Activated T-cell treated with anti-CD3 and anti-CD28 coated beads for 48 hours (primary cell): ENCODE data around the gene CPED1.
"Not testable (repeated sequence)": the region's sequence is repeated elsewhere in the genome, so short reads cannot be mapped to it uniquely, and the experiment has no call there.

Source experiments
- DNase-seq: peaks from one replicate; pipeline ENCODE4 v3.0.0-alpha.2; 2020; ENCODE audit warnings: low read depth

The CPED1 gene

DNA sequence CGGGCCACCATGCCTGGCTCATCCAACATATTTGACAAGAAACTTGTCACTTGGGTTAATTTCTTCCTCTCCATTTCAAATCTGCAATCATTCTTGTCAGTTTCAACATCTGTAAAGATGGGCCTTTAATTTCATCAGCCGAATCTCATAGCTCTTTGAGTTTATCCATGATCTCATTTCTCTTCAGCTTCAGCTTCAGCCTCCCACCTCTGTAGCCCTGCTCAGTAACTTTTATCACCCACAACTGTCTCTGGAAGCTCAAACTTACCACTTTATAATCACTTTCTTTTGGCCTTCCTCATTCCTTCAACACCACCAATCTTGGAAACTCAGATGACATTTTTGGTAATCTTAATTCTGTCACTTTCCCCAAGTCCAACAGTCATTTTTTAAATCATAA lies 83.2 kb downstream of the CPED1 start:
- DNase-seq: no peak

DNA sequence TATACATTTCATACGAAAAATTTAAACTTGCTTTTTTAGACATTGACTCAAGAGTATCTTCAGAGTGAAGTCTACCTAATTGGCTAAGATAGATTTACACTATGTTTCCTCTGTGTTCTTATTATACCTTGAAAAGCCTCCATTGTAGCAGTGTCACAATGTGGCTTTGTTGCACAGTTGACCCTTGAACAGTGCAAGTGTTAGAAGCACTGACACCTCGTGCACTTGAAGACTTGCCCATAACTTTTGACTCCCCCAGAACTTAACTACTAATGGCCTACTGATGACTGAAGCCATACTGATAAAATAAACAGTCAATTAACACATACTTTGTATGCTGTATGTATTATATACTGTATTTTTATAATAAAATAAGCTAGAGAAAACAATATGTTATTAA lies 84.3 kb downstream of the CPED1 start:
- DNase-seq: no peak

DNA sequence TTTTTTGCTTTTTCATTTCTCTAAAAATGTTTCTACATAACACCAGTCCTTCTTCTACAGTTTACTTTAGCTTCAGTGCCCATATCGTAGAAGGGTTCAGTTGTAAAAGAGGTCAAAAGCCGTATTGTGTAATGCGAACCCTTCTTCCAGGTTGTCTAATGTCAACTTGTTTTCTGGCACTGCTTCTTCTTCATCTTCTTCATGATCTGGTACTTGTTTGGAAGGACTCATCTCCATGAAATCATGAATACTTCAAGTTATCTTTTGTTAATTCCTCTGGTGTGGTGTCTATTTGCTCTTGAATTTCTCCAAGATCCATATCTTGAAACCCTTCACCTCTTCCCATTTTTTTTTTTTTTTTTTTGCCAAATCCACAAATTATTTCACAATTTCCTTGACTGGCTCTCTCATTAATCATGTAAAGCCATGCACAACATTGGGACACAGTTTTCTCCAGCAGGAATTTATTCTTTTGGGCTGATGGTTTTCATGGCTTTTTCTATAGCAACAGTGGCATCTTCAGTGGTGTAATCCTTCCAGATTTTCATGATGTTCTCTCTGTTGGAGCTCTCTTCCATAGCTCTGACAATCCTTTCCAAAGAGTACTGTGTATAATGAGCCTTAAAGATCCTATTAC lies 85.1 kb downstream of the CPED1 start:
- DNase-seq: no peak

DNA sequence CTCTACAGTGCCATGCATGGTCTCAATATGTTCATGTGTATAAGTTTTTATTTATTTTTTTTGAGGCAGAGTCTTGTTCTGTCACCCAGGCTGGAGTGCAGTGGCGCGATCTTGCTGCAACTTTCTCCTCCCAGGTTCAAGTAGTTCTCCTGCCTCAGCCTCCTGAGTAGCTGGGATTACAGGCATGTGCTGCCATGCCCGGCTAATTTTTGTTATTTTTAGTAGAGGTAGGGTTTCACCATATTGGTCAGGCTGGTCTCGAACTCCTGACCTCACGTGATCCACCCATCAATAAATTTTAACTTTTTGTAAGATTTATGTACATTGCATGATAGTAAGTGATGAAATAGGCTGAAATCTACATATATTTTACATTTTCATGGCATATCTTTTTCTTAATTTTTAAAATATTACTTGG lies 86.9 kb downstream of the CPED1 start:
- not testable (repeated sequence) for DNase-seq

DNA sequence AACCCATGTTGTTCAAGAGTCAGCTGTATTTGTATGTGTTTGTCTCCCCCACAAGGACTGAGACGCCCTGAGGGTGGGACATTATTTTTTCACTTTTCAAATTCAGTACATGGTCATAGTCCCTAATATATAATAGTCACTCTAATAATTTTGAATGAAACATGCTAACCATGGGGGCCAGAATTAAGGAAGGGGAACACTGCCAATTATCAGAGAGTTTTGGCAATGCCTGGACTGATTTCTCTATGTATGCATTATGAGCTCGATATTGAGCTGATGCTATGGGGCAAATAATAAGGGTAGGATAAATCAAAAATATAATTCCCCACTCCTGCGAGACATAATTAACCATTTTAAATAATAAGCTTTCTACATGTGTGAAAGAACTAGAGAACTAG lies 87.4 kb downstream of the CPED1 start:
- DNase-seq: no peak

DNA sequence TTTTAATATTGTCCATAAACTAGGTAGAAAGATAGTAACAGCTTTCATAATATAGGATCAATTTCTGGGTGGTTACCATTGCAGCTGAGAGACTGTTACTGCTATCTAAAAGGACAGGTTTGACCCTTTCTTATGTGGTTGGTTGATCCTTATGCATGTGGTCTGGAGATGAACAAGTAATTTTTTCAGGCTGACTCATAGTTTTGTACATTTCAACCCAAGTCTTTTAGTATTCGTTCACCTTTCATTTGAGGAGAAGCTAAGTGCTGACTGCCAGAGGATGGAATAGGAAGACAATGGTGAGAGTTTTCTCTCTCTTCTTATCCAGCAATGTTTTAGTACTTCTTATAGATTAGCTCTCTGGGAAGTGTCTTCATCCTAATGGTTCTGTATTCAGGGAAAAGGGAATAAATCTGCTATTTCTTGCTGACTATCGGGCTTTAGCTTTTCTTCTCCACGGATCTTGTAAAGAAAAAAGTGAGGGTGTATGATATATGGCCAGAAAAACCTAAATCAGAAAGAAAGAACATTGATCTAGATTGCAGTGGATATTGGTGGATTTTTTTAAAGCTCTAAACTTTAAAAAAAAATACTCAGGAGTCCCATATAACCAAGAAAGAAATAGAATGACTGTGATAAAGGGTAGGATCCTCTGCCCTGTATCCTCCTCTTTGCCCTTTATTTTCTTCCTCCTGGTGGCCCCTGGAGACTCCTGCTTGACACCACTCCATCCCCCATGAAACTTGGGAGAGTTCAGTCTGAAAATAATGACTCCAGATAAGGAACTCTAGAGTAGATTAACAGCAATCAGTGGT lies 88.0 kb downstream of the CPED1 start:
- no peak for DNase-seq

DNA sequence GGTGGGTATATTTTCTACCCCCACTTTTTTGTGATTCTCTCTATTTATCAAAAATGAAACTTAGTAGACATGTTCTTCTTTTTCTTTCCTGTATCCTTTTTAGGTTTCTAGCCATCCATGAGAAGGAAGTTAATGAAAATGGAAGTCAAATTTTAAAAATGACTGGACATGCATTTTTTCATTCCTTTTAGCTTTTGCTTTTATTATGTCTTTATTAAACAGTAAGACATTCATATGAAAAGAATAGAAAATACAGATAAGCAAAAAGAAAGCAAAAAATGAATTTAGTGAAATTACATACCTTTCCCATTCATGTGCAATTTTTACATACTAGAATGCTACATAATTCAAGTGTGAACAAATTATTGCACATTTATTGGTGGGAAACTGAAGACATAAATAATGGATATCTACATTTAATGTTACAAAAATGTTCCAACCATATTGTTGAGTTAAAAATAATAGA lies 88.7 kb downstream of the CPED1 start:
- DNase-seq: no peak

DNA sequence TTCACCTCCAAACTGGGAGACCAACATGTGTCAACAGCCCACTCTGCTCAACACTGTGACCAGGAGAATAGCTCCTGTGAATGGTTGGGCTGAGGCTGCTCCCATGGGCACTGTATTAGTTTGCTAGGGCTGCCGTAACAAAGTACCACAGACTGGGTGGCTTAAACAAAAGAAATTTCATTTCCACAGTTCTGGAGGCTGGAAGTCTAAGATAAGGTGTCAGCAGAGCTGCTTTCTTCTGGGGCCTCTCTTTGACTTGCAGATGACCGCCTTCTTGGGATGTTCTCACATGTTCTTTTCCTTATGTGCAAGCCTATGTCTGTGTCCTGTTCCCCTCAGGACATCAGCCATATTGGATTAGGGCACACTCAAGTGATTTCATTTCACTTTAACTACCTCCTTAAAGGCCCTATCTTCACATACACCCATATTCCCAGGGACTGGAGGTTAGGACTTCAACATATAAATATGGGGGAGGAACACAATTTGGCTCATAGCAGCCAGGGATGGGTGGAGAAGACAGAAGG lies 90.3 kb downstream of the CPED1 start:
- DNase-seq: no peak

DNA sequence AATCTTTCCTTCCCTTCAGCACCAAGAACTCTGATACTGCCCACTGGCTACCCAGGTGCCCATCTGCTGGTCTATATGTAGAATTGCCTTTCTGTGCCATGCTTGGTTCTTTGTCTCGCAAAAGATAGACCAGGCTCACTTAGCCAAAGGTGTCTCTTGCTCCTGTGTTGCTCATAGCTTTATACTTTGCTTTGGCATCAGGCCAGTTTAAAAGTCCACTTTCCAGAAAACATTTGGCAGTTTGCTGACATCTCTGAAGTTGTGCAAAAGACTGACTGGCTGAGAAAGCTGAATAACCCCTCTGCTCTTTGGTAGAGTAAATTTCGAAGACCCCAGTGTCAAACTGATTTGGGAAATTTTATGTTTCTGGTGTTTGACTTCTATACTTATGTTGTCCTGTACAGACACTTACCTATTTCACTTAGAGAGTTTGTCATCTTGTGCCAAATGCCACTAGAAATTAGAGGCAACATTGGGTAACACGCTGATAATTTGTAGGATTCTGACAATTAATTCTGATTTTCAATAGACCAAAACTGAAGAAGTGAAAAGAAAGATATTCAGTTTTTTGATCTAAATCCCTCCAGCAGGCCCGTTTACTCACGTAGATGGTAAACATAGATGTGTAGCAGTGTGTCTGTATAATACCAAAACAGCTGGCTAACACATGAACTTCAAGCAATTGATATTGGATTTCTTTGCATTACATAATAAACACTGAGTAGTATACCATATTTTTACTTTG lies 91.1 kb downstream of the CPED1 start:
- DNase-seq: no peak

DNA sequence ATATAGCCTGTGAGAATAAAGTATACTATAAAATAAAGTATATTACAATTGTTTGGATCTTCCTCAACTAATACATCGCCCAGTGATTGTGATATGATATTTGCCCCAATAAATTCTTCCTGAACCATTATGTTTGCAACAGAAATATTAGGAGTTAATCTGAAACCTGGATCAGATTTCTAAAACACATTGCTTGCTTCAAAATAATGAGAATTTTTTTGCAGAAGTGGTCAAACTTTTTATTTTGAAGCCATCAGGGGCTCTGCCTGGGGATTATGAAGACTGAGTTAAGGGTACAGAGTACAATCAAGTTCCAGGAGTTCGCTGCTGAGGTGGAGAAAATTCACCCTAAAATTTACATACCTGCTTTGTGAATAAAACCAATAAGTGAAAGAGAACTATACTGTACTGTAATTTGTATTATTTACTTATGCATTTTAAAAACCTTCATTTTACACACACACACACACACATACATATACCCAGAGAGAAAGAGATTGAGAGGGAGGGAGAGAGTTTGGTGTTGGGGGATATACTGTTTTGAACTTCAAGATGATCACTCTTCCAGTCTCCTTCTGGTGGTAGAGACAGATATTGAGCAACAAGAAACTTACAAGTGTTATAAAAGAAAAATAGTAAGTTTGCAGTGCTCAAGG lies 91.9 kb downstream of the CPED1 start:
- no peak for DNase-seq

DNA sequence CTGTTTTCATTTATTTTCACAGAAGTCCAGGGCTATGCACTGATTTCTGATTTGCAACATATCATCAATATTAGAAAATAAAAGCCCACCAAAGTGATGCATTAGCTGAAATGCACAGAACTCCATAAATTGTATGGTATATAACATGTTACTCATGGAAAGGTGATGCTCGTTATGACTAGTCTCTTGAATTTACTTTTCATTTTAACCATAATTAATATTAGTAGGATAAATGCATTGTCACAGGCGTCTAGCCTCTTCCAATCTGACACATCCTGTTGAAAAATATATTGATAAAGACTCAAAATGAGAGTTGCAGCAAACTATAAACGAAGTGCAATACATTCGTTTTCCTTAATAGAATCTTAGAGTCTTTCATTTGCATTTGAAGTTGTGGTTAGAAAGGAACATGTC lies 92.4 kb downstream of the CPED1 start:
- no peak for DNase-seq

DNA sequence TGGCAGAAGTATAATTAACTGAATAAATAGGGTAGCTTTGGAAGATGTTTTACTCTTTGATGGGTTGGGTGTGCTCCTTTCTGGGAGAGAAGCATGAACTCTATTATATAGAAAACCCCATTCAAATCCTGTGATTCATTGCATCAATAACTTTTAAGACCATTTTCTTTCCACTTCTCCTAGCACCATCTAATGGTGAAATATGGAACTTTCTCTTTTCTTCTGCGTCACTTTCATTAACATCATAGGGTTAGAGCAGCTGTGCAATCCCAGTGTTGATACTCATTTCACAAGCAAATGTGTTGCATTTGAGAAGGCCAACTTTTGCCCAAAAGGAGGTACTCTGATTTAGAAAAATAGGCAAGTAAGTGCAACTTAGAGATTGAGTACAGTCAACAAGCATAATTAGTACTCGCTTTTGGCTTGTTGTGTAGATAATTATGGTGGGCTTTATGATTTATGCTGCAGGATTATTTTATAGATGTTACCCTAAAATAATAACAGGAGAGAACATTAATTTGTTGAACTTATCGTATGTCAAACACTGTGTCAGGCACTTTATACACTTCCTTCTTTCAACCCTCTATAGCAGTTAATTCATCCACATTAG lies 92.9 kb downstream of the CPED1 start:
- DNase-seq: no peak

DNA sequence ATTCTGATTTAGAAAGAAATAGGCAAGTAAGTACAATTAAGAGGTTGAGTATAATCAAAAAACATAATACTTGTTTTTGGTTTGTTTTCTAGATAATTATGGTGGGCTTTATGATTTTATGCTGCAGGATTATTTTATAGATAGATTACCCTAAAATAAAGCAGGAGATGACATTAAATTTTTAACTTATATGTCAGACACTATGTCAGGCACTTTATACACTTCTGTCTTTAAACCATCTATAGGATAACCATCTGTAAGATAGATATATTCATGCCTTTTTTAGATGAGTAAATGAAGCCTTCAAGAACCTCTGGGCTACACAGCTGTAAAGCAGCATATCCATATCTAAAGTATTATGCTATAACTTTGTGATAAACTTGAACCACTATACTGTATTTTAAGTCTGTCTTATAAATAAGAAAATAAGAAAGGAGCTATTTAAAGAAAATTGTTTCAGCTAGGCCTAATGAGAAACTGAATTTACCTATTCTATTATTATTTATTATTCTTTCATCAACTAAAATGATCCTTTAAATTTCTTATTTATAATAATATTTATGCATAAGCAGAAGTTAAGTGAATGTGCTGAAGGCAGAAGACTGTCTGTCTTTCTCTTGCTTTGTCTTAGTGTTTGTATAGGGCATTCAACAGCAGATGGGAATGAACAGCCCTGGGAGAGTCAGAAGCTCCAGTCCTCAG lies 94.0 kb downstream of the CPED1 start:
- no peak for DNase-seq

DNA sequence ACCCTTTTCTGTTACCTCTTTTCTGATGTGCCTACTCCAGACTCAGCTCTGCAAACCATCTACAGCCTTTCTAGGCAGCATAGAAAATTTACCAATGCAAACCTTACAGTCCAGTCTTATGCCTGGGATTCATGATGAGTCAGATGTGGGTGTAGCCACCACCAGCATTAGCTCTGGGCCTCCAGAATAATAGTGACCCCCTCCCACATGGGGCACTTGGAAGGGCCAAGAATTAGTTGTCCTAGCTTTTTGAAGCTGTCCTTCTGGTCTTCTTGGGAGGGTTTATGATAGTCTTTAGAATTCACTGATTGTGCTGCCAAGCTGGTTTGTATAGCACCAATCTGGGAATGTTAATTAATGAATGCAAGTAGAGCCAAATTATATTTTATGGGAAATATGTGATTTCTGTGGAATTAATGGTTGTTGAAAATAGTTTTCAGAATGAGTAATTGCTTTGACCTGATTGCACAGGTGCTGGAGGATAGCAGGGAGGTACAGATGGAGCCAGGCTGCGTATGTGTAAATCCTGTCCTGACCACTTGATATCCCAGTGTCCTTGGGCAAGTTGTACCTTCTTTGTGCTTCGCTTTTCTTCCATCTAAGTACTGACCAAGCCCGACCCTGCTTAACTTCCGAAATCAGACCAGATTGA lies 94.8 kb downstream of the CPED1 start:
- DNase-seq: no peak

DNA sequence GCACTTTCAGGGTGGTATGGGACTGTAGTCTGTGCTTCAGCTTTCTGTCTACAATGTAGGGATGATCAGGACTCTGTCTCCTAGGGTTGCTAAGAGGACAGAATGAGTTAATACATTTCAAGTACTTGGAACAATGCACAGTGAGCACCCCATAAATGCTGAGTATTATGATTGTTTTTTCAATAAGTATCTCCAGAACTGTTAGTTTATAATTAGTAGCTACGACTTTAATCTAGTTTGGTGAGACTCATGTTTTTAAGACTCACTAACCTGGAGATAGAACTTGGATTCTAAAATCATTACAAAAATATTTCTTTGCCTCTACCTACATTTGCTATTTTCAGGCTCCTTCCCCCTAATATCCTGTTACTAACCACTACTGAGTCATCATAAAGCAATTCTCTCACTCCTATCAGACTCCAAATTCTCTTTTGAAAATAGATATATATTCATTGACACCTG lies 95.3 kb downstream of the CPED1 start:
- DNase-seq: no peak

DNA sequence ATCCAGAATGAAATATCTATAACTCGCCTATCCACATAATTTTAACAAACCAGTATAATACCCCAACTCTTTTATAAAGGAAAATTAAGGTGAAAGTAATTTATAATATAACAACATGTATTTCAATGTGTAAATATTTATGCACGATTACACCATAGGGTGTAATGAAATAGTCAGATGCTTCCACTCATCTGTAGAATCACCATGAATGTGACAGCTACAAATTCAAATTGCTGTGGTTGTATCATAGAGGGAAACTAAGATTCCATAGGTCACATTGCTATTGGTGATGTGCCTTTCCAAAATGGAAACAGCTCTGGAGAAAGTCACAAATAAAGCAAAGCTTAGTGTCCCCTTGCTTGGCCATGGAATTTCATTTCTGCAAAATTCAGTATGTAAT lies 95.7 kb downstream of the CPED1 start:
- DNase-seq: no peak

DNA sequence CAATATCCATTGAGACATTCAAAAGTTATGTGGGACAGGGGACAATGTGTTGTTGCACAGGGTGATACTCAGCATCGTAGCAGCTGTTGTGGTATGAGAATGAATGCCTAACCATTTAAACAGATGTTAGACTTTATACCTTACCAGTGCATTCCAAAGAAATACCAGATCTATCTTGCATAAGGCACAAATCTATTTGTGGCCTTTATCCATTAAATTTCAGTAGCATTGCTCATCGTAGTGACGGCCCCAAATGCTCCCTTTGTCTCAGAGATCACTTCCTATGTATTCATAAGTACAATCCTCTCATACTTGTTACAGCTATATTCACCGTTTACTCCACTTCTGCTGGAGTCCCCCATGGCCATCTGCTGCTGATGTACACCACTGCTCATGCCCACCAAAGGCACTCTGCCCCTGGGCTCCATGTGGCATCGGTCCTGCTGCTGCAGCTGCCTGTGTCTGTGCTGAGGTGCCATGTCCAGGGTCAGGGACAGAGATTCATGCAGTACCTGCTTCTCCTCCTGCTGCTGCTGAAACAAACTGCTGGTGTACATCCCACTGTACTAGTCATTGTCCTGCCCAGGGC lies 96.3 kb downstream of the CPED1 start:
- no peak for DNase-seq

DNA sequence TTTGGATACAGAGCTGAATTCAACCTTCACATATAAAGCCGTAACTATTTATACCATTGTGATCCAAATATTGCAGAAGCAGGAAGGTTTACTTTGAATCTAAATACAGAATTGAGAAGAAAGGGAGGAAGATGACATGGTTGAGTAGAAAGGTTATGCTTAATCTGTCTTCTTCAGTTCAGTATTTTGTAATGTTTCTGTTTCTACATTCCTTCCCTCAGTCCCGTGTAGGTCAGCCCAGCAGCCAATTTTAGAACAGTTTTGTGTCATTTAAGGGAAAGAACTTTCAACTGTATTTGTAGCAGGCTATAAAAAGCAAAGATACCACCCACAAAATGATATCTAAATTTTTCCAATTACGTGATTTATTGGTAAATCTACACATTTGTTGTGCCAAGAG lies 97.4 kb downstream of the CPED1 start:
- DNase-seq: no peak

DNA sequence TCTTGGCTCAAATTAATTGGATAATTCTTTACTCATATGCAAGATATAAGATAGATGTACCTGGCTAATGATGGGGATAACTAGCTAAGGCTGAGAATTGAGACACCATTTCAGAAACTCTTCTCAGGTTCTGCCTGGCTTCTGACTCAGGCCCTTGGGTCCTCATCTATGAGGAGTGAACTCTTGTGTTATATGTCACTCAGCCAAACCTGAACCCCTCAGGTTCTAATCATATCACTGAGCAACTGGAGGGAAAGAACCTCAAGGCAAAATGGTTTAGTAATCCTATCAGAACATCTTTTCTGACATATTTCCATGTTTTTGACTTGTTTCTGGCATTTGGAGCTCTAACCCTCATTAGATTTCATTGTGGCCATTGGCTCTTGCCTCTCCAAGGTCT lies 100.4 kb downstream of the CPED1 start:
- DNase-seq: no peak

DNA sequence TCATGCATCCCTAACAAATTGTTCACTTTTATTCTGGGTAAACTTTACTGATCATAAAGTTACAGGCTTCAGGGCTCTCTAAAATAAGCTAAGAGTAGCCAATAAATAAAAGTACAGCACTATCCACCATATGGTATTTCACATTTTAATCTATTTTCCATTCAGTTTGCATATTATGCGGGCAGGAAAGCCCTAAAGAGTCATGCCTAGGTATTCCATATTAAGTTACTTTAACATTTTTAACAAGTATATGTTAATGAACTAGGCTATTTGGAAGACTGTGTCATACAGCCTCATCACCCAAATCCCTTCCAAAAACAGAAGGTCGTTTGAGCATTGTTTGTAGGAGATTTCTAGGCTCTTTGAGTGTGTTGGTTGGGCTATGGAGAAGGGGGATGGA lies 106.3 kb downstream of the CPED1 start:
- no peak for DNase-seq
